Kidney glomerular epithelial cell (primary cell): ENCODE results near the gene PTPRC.

ENCODE experiments used
- DNase-seq: peaks from one replicate; lab custom pipeline; 2025; lab: John Stamatoyannopoulos, UW

Gene PTPRC

DNA sequence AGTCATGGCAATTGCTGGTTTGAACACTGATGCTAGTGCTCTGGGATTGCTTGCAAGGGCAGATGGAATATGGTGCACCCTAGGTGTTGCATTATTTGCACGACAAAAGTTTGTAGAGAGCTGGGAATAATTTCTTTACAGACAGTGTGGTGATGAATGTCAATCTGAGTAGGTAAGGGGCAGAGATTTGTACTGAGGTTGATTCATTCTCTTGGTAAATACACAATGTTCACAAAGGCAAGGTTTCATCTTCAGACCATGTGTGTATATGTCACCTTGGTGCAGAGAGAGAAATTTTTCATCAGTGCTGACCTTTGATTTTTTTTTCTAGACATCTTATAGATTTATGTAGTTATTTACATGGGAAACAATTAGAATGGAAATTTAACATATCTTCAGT, 5.0 kb downstream of the PTPRC start:
- DNase-seq, result no peak

- no peak for DNase-seq
Measured at GRCh38 chr1:198647055-198647454, 8.2 kb downstream of the PTPRC start.

GRCh38 chr1:198648592-198648991, 9.8 kb downstream of the PTPRC start:
- no peak for DNase-seq

DNA sequence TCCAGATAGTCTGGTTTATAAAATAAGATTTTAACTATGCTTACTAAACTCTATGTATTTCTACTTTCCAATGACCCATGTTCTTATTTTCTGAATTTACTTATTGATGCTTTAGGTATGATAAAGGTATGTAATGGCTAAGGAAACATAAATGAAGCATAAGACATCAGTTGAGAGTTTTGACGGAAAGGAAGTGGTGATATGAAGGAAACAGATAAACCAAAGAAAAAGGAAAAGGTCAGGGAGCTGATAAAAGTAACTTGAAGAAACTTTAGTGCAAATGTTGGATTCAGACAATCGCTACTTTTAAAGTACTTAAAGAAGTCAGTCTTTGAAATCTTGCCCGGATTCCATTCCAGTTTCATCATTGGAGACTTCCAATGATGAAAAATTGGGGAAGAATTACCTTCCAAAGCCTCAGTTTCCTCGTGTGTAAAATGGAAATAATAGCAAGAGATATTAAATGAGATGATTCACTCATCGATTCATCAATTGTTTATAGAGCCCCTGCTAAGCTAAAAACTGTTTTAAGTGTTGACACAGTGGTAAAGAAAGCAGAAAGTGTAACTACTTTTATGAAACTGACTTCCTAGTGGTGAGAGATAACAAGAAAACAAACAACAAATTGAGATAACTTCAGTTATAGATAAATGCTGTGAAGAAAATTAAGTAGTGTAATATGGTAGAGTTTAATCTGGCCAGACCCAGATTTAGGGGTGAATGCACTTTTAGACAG, 10.6 kb downstream of the PTPRC start:
- no peak for DNase-seq

DNA sequence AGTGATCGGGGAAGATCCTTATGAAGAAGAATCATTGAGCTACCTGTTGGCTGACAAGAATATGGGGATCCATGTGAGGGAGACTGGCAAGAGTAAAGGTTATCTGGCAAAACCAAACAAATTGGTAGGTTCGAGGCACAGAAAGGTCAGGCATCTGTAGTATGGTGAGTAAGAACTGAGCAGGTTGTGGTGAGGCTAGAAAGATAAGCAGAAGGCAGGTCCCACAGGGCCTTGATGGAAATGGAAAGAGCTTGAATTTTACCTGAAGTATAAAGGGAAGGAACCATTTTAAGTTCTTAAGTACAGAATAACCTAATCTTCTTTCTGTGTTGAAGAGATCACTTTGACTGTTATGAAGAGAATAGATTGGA, 11.1 kb downstream of the PTPRC start:
- DNase-seq, result no peak

GRCh38 chr1:198650506-198650905, 11.7 kb downstream of the PTPRC start:
- DNase-seq, result no peak

DNA sequence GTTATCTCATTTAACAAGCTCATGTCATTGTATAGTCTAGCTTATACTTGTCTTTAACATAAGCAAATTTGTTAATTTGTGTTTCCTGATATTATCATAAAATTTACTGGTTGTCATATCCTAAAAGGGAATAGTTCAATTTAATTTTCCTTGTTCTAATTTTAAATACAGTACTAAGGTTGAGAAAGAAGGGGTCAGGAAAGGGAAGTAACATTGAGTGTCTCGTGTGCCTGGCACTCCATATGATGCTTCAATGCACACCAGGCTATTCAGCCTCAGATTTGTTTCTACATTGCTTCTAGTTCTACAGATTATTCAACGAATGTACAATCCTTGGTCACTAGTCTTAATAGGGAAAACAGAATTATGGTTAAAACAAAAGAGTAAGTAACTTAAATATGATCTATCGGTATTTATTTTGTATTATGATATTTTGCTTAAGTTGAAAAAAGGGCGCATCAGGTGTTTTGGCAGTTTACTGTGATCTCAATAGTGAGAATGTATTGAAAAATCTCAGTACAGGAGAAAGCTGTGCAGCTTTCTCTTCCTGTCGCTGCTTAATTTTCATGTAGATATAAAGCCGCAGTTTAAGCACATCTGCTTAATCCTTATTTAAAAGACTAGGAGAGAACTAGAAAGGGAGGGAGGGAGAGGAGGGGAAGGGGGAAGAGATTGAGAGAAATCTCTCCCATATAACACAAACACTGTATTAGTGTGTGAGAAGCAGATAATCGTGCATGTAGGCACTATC, 13.0 kb downstream of the PTPRC start:
- DNase-seq, result no peak

GRCh38 chr1:198653808-198654413, 15.1 kb downstream of the PTPRC start:
- no peak for DNase-seq

- peak; percentile 22 for DNase-seq
Measured at GRCh38 chr1:198655459-198656121, 16.8 kb downstream of the PTPRC start.

- no peak for DNase-seq
Measured at GRCh38 chr1:198656500-198656932, 17.7 kb downstream of the PTPRC start.

GRCh38 chr1:198657550-198658064, 18.8 kb downstream of the PTPRC start:
- peak; percentile 89 for DNase-seq

DNA sequence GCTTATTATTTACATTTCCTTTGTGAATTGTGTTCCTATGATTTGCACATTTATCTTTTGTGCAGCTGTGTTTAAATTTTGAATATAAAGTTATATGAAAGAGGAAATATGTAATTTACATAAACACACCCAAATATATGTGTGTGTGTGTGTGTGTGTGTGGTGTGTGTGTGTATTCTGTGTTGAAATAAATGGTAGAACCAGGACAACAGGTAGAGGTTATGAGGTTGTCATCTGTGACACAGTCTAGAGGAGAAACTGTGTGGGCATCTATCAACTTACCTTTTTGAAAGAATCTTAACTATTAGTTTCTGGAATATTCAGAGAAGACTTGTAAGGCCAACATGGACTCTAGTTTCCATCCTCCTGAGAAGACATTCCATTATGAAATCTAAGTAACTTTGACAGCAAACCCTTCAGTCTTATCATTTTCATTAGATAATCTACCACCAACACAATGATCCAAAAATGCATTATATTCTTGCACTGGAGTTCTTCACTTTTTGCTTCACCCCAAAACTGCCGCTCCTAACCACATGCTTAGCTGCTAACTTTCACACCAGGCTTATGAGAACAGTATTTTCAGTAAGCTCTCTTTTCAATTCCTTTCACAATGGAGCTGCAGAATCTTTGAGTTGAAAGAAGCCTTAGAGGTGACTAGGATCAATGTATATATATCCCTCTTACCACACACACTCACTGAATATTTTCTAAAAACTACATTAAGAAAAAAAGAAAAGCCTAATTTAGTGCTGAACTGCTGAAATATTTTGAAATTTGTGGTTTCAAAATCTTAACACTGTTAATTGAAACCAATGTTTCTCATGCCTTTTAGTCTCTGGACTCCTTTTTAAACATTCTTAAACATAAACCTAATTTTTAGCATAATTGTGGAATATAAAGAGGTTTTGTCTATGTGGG, 21.8 kb downstream of the PTPRC start:
- no peak for DNase-seq

GRCh38 chr1:198662821-198663220, 24.0 kb downstream of the PTPRC start:
- no peak for DNase-seq

DNA sequence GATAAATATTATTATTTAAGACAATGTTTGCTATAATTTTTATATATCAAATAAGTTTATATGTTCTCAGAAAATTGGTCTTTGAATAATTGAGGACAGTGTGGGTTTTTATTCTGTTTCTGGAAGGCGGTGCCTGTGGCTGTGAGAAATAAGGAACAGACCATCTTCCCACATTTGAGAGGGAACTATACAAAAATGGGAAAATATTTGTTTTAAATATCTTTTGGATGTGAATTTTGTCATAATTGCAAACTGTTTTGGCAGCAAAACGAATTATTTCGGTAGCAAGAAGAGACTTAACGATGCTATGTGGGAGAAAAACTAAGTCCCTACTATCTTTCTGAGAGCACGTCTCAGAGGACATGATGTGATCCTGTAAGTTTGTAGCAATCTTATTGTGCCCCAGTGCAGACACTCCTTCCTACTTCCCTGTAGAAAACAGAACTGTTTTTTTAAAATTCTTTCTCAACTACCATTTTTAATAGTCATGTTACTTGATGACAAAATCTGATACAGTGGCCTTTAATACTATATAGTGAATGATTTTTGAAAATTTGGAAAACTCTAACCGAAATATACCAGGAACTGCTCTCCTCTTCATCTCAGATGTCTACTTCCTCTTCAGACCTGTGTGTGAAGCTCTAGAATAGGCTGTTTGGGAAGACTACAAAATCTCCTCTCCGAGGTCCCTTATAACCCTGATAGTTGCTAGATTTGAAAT, 25.4 kb downstream of the PTPRC start:
- DNase-seq, result no peak

GRCh38 chr1:198667186-198667585, 28.3 kb downstream of the PTPRC start:
- DNase-seq, result no peak

- DNase-seq, result no peak
Measured at GRCh38 chr1:198667807-198668206, 29.0 kb downstream of the PTPRC start.

DNA sequence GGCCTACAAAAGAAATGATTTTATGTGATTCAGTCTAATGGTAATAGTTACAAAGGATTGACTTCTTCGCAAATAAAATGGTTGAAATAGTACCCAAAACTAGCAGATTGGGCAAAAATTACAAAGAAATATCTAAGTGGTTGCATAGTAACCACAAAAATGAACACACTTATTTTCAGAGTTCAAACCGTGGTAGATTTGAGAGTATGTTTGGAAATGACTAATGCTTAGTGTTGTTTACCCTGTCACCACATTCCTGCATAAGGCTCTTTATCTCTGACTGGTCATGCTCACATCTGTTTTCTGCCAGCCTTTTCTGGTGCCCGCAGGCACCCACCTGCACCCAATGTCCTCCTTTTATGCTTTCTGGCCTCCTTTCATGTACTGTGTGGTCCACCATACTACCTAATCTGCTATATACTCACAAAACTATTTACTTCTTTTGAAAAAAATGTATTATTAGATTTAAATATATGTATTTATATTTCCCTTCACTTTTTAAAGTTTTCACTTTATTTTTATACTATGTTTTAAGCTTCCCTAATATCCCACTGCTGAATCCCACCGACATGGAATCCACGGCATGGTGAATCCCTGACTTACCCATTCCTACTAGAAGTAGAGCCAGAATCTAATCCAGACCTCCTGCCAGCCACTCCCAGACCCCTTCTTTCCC, 30.3 kb downstream of the PTPRC start:
- peak; percentile 82 for DNase-seq

GRCh38 chr1:198669771-198670170, 30.9 kb downstream of the PTPRC start:
- DNase-seq, result no peak

GRCh38 chr1:198671136-198671535, 32.3 kb downstream of the PTPRC start:
- DNase-seq, result no peak

GRCh38 chr1:198672124-198672523, 33.3 kb downstream of the PTPRC start:
- no peak for DNase-seq
